Inflammatory macrophage treated with lipopolysaccharide for 1 hour (primary cell): Measurements from ENCODE around the gene PMEPA1.

Experiments
- DNase-seq, 2 donors: peaks; one replicate each; pipeline ENCODE4 v3.0.0-alpha.2; 2020 to 2022

Gene PMEPA1

DNA sequence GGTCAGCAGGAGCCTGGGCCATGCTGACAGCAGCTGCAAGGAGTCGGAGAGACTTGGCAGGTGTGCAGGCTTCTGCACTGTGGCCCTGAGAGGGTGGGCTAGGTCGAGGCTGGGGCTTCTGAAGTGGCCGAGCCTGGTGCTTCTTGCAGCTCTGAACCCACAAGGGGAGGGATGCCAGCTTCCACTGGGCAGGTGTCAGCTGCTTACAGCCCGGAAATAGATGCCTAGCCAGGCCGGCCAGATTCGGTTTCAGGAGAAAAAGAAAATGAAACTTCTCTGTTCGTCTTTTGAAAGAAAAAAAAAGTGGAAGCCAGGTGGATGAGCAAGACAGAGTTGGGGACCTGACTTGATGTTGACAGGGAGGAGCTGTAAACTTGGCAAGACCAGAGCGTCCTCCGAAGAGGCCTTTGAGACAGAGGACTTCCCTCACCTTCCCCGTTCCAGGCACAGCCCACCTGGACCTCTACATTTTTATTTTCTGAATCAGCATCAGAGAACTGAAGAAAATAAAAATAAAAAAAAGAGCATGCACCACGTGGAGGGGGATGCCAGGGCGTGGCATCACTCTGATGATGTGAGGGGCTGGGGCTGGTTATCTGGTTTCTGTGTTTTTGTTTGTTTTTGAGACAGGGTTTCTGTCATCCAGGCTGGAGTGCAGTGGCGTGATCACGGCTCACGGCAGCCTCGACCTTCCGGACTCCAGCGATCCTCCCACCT lies 89.4 kb downstream of the PMEPA1 start, which contains the start of gene ZBP1:
Gene ZBP1, minus strand, starts transcription at position 153 of the 717 bp plus-strand sequence. Its CDS starts 131 bp downstream, at position 22.
- DNase-seq = peak; percentile 10 to 24

DNA sequence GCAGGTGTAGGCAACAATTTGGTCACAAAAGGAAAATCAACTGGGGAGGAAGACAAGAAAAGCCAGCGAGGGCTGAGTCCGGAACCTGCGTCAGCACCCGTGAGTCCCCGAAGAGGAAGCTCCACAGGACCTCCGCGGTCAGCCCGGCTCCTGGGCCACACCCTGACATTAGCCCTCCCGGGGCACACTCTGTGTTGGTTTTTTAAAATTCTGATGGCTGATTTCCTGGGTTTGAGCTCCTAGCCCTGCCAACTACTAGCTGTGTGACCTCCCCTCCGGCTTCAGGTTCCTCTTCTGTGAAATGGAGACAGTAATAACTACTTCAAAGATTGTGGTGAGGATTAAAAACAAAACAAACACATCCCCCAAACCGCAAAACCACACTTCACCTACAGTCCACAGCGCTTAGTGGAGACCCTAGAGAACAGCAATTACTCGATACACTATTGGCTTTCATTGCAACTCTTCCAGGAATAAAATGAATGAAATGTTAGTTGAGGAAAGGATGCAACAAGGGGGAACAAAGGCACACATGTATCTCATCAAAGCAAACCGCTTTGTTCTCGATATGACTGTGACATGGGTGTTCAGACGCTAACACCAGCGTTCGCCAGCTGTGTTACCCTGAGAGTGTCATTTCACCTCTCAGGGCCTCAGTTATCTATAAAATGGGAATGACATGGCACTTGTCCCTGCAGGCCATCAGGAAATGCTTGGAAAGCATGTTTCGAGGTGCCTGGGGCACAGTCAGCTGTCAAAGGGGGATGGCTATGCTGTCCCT lies 90.6 kb downstream of the PMEPA1 start:
- peak; percentile 33 to 50 for DNase-seq

DNA sequence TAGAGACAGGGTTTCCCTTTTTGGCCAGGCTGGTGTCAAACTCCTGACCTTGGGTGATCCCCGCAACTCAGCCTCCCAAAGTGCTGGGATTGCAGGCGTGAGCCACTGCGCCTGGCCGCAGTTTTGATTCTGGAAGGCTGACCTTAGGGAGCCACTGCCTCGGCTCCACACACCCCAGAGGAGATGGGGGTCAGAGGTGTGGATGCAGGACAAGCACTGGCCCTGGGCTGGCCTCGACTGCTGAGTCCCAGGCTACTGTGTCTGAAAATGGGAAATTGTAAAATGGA lies 91.1 kb downstream of the PMEPA1 start:
- no peak for DNase-seq

DNA sequence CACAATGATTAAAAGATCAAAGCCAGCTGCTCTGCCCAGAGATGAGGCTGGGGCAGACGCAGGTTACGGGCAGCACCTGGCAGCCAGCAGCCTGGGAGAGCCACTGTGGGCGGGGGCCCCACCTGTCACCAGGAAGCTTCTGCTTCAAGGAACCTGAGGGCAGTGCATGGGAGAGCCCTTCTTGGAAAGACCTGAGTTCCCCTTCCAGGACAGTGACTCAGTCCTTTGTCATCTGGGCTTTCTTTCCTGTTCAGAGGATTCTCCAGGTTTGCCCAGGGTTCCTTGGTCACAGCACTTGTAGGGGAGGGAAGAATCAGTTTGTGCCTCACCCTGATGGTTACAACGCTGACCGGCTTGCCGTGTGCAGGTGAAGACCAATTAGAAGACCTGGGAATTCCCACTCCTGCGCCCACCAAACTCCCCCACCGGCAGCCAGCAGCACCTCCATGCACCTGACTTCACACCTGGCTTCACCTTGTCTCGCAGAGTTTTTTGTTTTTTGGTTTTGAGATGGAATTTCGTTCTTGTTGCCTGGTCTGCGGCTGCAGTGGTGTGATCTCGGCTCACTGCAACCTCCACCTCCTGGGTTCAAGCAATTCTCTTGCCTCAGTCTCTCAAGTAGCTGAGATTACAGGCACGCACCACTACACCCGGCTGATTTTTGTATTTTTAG lies 91.6 kb downstream of the PMEPA1 start:
- peak; percentile 20 to 41 for DNase-seq

DNA sequence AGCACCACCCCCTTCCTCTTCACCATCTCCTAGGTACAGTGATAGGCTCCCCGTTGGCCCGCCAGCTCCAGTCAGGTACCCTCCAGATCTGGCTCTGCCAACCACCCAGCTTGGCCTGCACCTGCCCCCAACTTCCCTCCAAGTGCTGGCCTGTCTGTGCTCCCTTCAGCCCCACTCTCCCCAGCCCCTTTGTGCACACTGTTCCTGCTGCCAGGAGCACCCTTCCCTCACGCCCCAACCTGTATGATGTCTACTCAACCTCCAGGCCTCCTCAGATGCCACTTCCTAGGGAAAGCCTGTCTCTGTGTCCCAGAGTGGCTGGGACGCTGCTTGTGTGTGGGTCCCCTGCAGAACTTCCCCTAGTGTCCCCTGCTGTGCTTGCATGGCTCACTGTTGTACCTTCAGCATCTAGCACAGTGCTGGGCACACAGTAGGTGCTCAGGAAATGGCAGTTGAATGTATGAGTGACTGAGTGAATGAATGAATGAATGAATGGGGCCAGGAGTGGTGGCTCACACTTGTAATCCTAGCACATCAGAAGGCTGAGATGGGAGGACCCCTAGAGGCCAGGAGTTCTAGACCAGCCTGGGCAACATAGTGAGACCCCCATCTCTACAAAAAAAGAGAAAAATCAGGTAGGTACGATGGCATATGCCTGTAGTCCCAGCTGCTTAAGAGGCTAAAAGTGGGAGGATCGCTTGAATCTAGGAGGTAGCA lies 92.6 kb downstream of the PMEPA1 start:
- DNase-seq = no peak

DNA sequence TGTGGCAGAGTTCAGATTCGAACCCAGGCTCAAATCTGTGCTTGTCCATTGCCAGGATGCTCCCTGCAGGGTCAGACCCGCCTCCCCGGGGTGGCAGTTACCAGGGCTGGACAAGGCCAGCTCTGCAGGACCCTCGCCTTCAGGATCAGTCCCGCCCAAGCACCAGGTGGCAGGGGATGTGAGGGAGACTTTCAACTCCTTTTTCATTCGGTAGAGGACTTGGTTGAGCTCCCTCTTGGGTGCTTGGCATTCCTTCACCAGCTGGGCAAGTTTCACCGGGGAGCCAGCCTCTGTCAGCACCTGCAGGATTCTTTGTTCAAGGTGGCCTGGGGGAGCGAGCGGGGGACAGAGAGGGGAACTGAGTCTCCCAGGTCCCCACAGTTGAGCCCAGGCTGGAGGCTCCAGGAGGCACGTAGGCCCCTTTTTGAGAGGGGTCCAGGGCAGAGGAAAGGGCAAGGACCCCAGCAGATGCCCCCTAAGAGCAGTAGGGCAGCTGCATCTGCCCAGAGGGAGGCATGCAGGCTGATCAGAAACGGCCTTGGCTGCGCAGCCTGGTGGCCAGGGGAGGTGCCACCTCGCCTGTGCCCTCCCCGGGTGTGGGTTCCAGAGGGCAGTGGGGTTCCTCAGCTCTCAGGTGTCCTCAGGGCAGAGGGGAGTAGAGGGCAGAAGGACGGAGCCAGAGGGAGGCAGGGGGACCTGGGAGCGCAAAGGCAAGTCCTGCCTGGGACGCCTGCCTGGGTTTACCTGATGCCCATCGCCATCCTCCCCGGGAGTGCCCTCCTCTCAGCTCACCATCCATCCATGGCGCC lies 93.5 kb downstream of the PMEPA1 start:
- no peak for DNase-seq

DNA sequence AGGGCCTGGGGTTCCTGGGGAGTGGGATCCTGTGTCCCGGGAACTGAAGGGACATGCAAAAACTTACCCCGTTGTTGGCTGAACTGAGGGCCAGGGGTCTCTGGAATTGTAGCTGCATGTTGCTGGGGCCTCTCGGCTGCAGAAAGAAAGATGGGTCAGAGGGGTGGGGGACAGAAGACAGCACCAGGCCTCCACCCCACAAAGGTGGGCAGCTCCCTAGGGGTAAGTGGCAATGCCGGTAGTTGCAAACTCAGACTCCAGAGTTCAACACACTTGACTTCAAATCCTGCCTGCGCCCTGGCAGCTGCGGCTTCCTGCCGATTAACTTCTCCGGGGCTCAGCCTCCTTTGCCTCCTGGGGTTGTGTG lies 94.4 kb downstream of the PMEPA1 start:
- no peak for DNase-seq

DNA sequence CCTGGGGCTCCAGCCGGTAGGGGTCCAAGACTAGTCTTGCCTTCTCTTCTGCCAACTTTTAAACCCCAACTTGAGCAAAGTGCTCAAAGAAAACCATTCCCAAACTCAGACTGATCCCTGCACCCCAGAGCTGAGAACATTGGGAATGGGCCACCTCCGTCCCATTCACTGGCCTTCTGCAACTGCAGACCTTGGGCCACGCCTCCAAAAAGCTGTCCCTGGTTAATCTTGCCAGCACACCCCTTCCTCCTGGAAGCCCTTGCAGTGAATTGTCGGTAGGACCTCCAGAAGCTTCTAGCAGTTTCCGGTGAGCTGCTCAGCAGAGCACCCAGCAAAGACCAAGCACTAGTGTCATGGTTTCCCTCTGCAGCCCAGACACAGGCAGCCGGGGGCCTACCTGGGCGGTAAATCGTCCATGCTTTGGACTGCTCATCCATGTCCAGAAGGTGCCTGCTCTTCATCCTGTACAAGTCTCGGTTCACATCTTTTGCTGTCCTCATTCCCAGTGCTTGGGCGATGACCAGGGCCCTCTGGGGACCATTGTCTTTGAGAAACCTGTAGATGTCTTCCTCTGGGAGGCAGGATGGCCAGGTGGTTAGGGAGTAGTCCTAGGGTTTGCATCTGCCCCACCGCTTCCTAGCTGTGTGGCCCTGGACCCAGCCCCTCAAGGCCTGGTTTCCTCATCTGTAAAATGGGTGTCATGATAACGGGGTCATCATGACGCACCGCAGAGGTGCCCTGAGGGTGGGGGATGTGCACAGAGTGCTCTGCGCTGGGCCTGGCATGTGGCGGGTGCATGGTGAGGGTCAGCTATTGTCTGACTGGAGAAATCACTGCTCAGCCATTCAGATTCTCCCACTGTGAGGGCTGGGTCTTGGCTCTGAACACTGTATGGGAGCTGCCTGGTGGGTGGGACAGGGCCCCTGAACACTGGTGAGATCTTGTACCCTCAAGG lies 95.0 kb downstream of the PMEPA1 start:
- DNase-seq = no peak

DNA sequence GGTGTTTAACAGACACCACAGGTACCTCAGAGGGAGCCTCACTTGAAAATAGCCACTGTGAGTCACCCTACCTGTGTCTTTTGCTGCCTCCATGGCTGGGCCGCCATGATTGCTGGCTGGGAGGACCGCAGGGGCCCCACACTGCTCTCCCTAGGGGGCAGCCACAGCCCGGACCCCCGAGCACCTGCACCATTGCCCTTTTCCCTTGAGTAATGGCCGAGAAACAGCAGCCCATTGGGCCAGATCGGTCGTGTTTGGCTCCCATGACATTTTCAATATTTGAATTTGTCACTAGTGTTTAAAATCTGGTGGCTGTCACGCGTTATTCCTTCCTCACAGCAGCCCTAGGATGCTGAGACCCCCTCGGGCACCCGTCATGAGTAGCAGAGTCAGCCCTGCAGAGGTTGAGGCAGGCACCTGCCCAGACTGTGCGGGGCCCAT lies 96.3 kb downstream of the PMEPA1 start:
- no peak for DNase-seq

DNA sequence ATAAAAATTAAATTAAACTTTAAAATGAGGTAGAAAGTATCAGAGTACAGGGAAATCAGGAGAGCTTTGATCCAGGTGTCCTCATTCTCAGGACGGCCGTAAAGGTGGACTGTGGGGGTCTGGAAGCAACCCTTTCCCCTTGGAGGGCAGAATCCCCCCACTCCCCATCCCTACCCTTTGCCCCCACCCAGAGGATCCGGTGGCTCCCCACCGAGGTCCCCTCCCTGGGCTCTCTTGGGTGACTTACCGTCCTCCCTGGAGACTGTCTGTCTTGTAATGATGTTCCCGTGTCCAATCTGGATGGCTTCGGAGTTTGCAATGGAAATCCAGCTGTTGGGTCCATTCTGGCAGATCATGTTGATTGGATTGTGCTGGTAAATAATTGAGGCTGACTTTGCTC lies 96.9 kb downstream of the PMEPA1 start:
- DNase-seq = no peak

DNA sequence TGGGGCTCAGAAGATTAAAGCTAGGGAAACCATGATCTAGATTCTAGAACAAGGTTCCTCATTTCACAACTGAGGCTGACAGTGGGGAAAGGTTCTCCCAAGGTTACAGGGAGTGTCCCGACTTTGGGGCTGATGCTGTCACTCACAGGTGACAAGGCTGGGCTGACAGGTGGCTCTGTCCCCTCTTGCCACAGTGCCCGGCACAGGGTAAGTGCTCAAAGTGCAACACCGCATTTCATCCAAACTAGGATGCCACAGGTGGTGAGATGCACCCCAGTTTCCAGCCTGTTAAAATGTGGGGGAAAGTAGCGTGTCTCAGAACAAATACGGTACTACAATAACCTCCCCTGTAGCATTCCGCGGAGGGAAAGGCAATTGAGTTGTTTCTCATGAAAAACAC lies 97.4 kb downstream of the PMEPA1 start:
- no peak for DNase-seq

DNA sequence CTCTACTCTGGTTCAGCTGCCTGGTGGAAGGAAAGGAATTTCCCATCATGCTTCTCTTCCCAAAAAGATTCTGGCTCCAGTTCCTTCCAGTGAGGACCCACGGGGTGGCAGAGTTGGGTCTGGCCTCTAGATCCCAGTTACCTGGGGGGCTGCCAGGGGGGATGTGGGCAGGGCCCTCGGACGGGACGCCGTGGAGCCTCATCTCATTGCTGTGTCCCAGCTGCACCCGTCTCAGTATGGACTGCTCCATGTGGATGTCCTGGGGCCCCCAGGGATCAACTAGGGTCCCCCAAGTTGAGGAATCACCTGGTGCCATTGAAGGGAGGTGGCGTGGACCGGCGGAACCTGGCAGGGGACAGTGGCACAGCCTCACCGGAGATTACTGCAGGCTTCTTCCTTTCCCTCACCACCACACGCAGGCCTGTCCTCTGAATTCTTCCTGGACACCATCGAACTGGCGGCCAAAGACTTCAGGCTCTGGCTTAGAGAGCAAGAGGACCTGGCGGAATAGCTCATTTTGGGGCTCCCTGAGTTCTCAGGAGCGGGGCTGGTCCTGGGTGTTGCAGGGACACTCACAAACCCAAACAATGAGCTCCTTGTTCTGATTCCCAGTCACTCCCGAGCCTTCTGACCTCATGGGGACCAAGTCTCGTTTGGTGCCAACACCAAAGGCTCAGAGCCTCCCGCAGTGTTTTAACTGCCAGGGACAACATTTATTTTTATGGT lies 98.1 kb downstream of the PMEPA1 start:
- DNase-seq = no peak

DNA sequence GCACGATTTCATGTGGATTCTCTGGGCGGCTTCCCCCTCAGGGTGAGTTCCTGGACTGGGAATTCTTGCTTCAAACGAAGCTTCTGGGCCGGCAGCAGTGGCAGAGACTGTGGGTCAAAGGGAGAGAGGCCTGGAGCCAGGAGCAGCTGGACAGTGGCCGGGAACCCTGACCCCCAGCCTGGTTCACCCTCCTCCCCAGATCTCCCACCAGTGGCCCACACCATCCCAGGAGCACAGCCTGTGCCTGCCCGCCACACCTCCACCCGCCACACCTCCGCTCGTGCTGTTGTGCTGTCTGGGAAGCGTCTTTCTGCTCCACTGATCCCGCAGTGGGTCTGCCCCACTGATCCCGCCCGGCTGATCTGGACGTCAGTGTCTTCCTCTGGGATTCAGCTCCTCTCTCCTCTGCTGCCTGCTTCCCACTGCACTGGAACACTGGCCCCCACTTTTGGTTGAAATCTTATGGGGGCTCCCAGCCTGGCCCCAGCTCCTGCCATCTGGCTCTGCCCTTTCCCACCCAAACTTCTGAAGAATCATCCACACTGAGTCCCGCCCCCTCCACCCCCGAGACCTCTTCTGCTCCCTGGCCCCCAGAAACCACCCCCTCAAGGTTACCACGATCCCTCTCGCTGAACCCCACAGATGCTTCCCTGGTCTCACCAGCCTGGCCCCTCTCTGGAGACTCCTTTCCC lies 99.4 kb downstream of the PMEPA1 start:
- no peak for DNase-seq

DNA sequence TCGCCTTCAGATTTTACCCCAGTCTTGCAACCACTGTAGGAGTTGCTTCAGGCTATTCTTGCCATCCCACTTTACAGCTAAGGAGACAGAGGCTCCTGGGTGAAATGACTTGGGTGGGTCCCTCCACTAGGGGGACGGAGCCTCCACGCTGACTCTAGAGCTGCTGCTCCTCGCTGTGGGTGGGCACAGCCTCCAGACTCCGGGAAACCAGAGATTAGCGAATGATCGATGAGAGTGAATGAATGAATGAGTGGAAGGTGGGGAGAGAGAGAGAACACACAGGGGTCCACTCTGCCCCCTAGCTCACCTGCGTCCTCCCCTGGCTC lies 100.0 kb downstream of the PMEPA1 start:
- DNase-seq = no peak

DNA sequence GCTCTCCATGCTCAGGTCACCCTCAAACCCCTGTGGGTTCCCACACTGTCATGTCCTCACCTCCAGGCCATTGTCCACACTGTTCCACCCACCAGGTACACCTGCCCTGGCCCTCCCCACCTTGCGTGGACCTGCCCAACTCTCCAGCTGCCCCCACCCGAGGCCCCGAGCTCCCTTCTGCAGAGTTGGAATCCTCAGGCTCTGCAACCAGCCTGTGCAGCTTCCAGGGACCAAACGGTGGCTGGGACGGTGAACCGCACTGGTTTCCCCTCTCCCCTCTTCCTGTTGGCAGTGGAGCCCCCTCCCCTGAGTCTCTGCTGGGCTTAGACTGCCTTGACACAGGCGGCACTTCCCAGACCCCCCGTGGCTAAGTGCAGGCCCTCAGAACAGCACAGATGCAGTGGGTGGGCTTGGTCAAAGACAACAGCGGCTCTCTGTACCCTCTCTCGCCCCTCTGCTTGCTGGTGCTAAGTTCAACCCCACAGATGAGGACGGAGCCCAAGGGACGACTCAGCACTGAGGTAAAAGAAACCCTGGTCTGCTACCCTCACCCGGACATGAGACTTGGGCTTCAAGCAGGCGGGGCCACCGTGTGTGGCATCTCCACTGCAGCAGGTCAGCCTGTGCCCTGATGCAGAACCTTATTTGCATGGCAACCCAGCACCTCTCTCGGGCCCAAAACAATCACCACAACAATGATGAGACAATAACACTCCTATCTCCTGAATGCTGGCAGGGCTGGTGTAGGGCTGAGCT lies 100.6 kb downstream of the PMEPA1 start:
- DNase-seq = no peak

DNA sequence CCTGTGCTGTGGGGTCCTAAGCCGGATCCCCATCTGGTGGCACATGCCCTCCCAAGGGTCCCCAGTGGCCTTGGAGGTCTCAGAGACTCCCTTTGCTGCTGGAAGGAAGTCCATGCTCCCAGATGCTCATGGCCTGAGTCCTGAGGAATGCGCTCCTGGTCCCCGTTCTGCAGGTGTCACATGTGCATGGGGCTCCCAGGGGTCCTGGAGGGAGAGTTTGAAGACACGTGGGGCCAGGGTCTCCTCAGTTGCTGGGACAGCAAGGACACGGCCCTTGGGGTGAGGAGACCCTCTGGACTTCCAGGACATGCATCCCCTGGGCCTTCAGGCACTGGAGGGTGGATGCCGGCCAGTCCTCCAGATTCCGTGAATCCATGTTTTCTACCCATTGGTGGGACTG lies 101.3 kb downstream of the PMEPA1 start:
- DNase-seq = no peak

DNA sequence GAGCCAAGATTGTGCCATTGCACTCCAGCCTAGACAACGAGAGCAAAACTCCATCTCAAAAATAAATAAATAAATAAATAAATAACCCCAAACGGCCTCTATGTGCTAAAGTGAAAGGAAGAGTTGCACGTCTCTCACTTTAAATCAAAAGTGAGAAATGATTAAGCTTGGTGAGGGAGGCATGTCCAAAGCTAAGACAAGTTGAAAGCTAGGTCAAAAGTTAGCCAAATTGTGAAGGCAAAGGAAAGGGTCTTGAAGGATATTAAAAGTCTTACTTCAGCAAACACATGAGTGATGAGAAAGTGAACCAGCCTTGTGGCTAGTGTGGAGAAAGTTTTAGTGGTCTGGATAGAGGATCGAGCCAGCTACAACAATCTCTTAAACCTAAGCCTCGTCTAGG lies 103.9 kb downstream of the PMEPA1 start:
- DNase-seq = no peak

DNA sequence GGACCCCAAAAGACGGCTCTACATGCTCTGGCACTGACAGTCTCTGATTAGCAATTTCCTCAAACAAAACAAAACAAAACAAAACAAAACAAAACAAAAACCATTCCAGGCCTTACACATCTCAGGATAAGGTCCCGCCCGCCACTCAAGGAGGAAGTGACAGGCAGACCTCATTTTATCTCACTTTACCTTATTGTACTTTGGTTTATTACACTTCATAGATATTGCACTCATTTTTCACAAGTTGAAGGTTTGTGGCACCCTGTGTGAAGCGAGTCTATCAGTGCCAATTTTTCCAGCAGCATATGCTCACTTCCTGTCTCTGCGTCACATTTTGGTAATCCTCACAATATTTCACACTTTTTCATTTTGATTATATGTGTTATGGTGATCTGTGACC lies 104.8 kb downstream of the PMEPA1 start:
- no peak for DNase-seq

DNA sequence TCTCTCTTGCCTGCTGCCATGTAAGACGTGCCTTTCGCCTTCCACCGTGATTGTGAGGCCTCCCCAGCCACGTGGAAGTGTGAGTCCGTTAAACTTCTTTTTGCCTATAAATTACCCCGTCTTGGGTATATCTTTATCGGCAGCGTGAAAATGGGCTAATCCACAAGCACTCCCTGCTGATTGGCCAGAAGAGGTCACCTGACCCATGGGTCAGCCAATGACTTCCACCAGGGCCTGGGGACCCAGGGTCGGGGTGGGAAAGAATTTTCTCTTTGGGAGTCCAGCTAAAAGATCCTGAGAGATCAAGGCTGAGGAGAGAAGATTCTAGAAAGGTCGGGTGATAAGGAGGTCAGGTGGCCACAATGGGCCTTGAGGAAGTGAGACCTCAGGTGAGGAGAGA lies 106.7 kb downstream of the PMEPA1 start:
- DNase-seq = no peak
